K562 (cell line): ENCODE data around the gene CAPN2. TPM values are rescaled to one million over a fixed set of nuclear protein-coding genes. Genes with fewer than 3 reads are reported as not detected.

Experiments
- ATAC-seq: fragments of 200-7000 bp; cut with Tn5 transposase; 3 replicates; pipeline ENCODE4 v1.9.1; 2020; ENCODE audit warnings: moderate library complexity
- BruUV-seq: library from RNA; stranded (reverse); fragments of 400-500 nt; replicated peaks from 2 replicates; lab custom pipeline; 2021; lab: Mats Ljungman, UMichigan
- CTCF ChIA-PET: fragments of 300-600 bp; formaldehyde crosslinking; extraction: SDS; loops from one replicate; lab custom pipeline; 2021; ENCODE audit warnings: low intra/inter-chr PET ratio; lab: Yijun Ruan, JAX
- POLR2A ChIA-PET: fragments of 300-600, 350-650 bp; sonication (Branson Sonifier 250); formaldehyde crosslinking; extraction: SDS; loops from one replicate; lab custom pipeline; 2021; ENCODE audit warnings: antibody characterized with exemption, inconsistent platforms; lab: Yijun Ruan, JAX
- DNase-seq, 4 experiments: peaks; one replicate each; pipeline versions ENCODE4 v3.0.0 to v3.0.0-alpha.2; 2011 to 2018; ENCODE audit warnings: low spot score in 3 of 4, mixed read lengths in 3 of 4; ENCODE audit errors: extremely low read depth in 1 of 4
- FAIRE-seq: peaks from 2 replicates; lab custom pipeline; 2011; peaks lifted over from hg19 to GRCh38; lab: Jason Lieb, UNC
- H2AFZ ChIP-seq: 2 replicates; pipeline ENCODE4 v1.6.0; 2011; ENCODE audit warnings: low read depth, low read length, control low read depth, inconsistent platforms
- H3K27ac ChIP-seq: fragments of 200-600 bp; 3 replicates; pipeline ENCODE4 v1.8.0; 2011; ENCODE audit warnings: low read depth, mild to moderate bottlenecking, control low read depth, inconsistent platforms, low read length, moderate library complexity, mixed read lengths; ENCODE audit errors: extremely low read depth
- H3K27me3 ChIP-seq, 2 experiments: fragments of 300-600 bp in 1 of 2; 2 replicates in 1 of 2; 3 replicates in 1 of 2; pipeline versions ENCODE4 v1.6.0 to v1.8.0; 2011; ENCODE audit warnings: inconsistent platforms in 2 of 2, low read length in 2 of 2, mild to moderate bottlenecking in 1 of 2, mixed read lengths in 1 of 2, moderate library complexity in 1 of 2; ENCODE audit not compliant: control insufficient read depth in 2 of 2, insufficient read depth in 2 of 2
- H3K36me3 ChIP-seq: fragments of 300-600 bp; 3 replicates; pipeline ENCODE4 v1.8.0; 2011; ENCODE audit warnings: mild to moderate bottlenecking, low read length, inconsistent platforms; ENCODE audit not compliant: control insufficient read depth, insufficient read depth
- H3K4me1 ChIP-seq, 2 experiments: fragments of 200-600 bp in 1 of 2; replicated peaks in 1 of 2; 2 replicates in 1 of 2; 3 replicates in 1 of 2; pipeline versions ENCODE4 v1.5.1 to v1.8.0; 2011; ENCODE audit warnings: inconsistent platforms in 2 of 2, low read length in 2 of 2, mild to moderate bottlenecking in 1 of 2, mixed read lengths in 1 of 2, moderate library complexity in 1 of 2; ENCODE audit not compliant: control insufficient read depth in 2 of 2, insufficient read depth in 2 of 2
- H3K4me2 ChIP-seq: 2 replicates; pipeline ENCODE4 v1.6.1; 2011; ENCODE audit warnings: low read length, control low read depth, inconsistent platforms, mixed read lengths; ENCODE audit not compliant: insufficient read depth
- H3K4me3 ChIP-seq: fragments of 200-600 bp; sonication (generic), shearing (Covaris generic); 2 replicates; pipeline ENCODE4 v1.5.1; 2016; ENCODE audit warnings: control low read depth, inconsistent platforms
- H3K79me2 ChIP-seq: fragments of 200-600 bp; 3 replicates; pipeline ENCODE4 v1.8.0; 2011; ENCODE audit warnings: low read length, inconsistent platforms; ENCODE audit not compliant: control insufficient read depth, insufficient read depth
- H3K9ac ChIP-seq, 2 experiments: 2 replicates each; pipeline versions ENCODE4 v1.6.0 to v1.6.1; 2011; ENCODE audit warnings: low read depth in 2 of 2, low read length in 2 of 2, control low read depth in 1 of 2, inconsistent platforms in 1 of 2, mild to moderate bottlenecking in 1 of 2, mixed read lengths in 1 of 2; ENCODE audit not compliant: insufficient read depth in 1 of 2
- H3K9me1 ChIP-seq: one replicate; pipeline ENCODE4 v1.6.0; 2011; ENCODE audit warnings: inconsistent platforms, mild to moderate bottlenecking, low read length, moderate library complexity; ENCODE audit not compliant: control insufficient read depth, insufficient read depth
- H3K9me3 ChIP-seq: replicated peaks from 2 replicates; pipeline ENCODE4 v1.5.1; 2011; ENCODE audit warnings: low read depth, low read length, inconsistent platforms; ENCODE audit not compliant: control insufficient read depth, insufficient read depth
- H4K20me1 ChIP-seq: replicated peaks from 2 replicates; pipeline ENCODE4 v1.6.1; 2011; ENCODE audit warnings: low read length, inconsistent platforms, mixed read lengths; ENCODE audit not compliant: control insufficient read depth, insufficient read depth
- COPS2 ChIP-seq: fragments of 450-650 bp; conservative IDR thresholded peaks from 2 replicates; pipeline ENCODE4 v1.6.1; 2016; ENCODE audit warnings: mild to moderate bottlenecking, moderate library complexity
- RCOR1 ChIP-seq, 2 experiments: IDR thresholded peaks; 2 replicates each; pipeline ENCODE4 v1.6.1; 2012; ENCODE audit warnings: low read depth in 2 of 2, low read length in 2 of 2, borderline replicate concordance in 1 of 2, improper control_type of control experiment in 1 of 2
- TSC22D4 ChIP-seq: fragments of 450-650 bp; IDR thresholded peaks from 2 replicates; pipeline ENCODE4 v1.6.1; 2016; ENCODE audit warnings: missing genetic modification characterization, missing biosample characterization, control low read depth
- ZBTB1 ChIP-seq: sonication (generic); formaldehyde crosslinking; IDR thresholded peaks from 2 replicates; pipeline ENCODE4 v1.8.1; 2023; ENCODE audit warnings: missing genetic modification reagents, low read depth, mild to moderate bottlenecking, borderline replicate concordance
- ZNF232 ChIP-seq: sonication (generic); formaldehyde crosslinking; IDR thresholded peaks from 2 replicates; pipeline ENCODE4 v1.8.0; 2022; ENCODE audit warnings: mild to moderate bottlenecking, missing genetic modification reagents
- WGBS: fragments of 100-300 bp; shearing (Covaris generic); methylation state at CpG from one replicate; pipeline ENCODE4 v1.1.6; 2016; ENCODE audit warnings: low coverage, mixed read lengths; ENCODE audit not compliant: insufficient coverage; ENCODE audit errors: missing lambda C conversion rate; 5-methylcytosine and 5-hydroxymethylcytosine counted together
- in situ Hi-C: fragments of 300-500 bp; cut with MboI; formaldehyde crosslinking; loops from 4 replicates; pipeline ENCODE4 v1.15.0; 2018; ENCODE audit warnings: inconsistent platforms, mixed read lengths
- intact Hi-C: fragments of 100-400 bp; cut with micrococcal nuclease; formaldehyde crosslinking; loops from 2 replicates; pipeline ENCODE4 v1.14.2; 2022
- polyA plus RNA-seq, 8 experiments: library from polyadenylated mRNA; depleted of rRNA in 4 of 8; stranded (reverse) in 5 of 8; unstranded in 3 of 8; fragments of >200 nt; fragmentation: Nextera tagmentation in 2 of 8; fragmentation: Illumina TruSeq in 1 of 8; extraction: Ambion mirVana in 2 of 8; extraction: Trizol in 1 of 8; gene quantifications; 2 replicates each; pipeline versions ENCODE4 v1.2.1 to v1.2.3, GENCODE V29; 2011 to 2014; ENCODE audit warnings: inconsistent platforms in 1 of 8, missing spikeins in 1 of 8
- total RNA-seq, 7 experiments: library from RNA; depleted of rRNA in 6 of 7; stranded (reverse); fragments of >200 nt in 6 of 7; fragmentation: Illumina TruSeq in 2 of 7; extraction: Trizol in 2 of 7; gene quantifications; 2 replicates each; pipeline versions ENCODE4 v1.2.1 to v1.2.3, GENCODE V29; 2011 to 2021; ENCODE audit warnings: low replicate concordance in 1 of 7
- TF ChIP-seq, protein P1 (sequence below): fragments of 250-450 bp; sonication (Bioruptor Pico); IDR thresholded peaks from 2 replicates; pipeline ENCODE4 v1.4.0; 2020; ENCODE audit warnings: mild to moderate bottlenecking
- TF ChIP-seq, protein P2 (sequence below): fragments of 250-450 bp; sonication (Bioruptor Pico); IDR thresholded peaks from 2 replicates; pipeline ENCODE4 v1.5.0; 2021; ENCODE audit warnings: mild to moderate bottlenecking, moderate library complexity
- TF ChIP-seq, protein P3 (sequence below): fragments of 250-450 bp; sonication (Bioruptor Pico); IDR thresholded peaks from 2 replicates; pipeline ENCODE4 v1.5.0; 2020; ENCODE audit warnings: mild to moderate bottlenecking

Gene CAPN2
- total and polyA plus RNA-seq, 9 of the 15 experiments (the other 6 are each of a cell fraction or from before 2014, with no cell fraction given): 24.6 to 157 (median 101) TPM

DNA sequence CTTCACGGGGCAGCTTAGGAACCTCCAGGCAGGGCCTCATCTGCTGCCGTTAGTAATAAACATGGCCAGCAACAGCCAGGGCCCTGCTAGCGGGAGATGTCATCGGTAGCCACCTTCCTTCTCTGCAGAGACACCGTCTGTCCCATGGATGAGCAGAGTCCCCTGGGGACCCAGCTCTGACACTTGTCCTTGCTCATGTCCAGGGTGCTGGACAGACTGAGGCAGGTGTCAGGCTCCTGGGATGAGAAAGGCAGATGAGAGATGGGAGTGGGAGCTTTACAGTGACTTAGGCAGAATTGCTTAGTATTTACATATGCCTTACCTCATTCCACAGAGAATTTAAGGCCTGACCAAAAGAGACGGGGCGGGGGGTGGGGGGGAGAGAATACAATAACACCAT is 25.0 kb downstream of the CAPN2 start:
- Histone ChIP-seq H3K27me3 (no peaks in the 10 kb centered on the region), H3K9me1 (no peaks in the 10 kb centered on the region), H3K4me3 (no peak overlapping the region), H3K4me2 (no peak overlapping the region), H3K79me2 (peaks cover 3% of the 10 kb centered on the region; the same call in 1 of the 3 replicates), H3K4me1 (peaks cover 0 to 8% of the 10 kb centered on the region in 2 experiments; a peak in 2 of 5 replicates), H3K9ac (peak overlapping the region in 1 of 2 experiments; percentile 30; a peak in 2 of 4 replicates), H4K20me1 (no peaks in the 10 kb centered on the region), H3K27ac (no peak overlapping the region), H3K36me3 (peaks cover 39% of the 10 kb centered on the region), H2AFZ (no peak overlapping the region), H3K9me3 (no peaks in the 10 kb centered on the region)
- no peak for DNase-seq
- 85% methylated on average over 5 of the region's 7 CpGs for WGBS
- TF ChIP-seq, protein P1, sequence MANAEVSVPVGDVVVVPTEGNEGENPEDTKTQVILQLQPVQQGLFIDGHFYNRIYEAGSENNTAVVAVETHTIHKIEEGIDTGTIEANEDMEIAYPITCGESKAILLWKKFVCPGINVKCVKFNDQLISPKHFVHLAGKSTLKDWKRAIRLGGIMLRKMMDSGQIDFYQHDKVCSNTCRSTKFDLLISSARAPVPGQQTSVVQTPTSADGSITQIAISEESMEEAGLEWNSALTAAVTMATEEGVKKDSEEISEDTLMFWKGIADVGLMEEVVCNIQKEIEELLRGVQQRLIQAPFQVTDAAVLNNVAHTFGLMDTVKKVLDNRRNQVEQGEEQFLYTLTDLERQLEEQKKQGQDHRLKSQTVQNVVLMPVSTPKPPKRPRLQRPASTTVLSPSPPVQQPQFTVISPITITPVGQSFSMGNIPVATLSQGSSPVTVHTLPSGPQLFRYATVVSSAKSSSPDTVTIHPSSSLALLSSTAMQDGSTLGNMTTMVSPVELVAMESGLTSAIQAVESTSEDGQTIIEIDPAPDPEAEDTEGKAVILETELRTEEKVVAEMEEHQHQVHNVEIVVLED (CRISPR knock-in tag): no peak
- no peak for TF ChIP-seq ZNF232 (CRISPR knock-in tag)
- TF ChIP-seq RCOR1 (IDR thresholded peaks at IDR 0.05; ENCODE audit: borderline replicate concordance in 1 of 2, low read depth in 2 of 2, low read length in 2 of 2): no peak
- TF ChIP-seq, protein P2, sequence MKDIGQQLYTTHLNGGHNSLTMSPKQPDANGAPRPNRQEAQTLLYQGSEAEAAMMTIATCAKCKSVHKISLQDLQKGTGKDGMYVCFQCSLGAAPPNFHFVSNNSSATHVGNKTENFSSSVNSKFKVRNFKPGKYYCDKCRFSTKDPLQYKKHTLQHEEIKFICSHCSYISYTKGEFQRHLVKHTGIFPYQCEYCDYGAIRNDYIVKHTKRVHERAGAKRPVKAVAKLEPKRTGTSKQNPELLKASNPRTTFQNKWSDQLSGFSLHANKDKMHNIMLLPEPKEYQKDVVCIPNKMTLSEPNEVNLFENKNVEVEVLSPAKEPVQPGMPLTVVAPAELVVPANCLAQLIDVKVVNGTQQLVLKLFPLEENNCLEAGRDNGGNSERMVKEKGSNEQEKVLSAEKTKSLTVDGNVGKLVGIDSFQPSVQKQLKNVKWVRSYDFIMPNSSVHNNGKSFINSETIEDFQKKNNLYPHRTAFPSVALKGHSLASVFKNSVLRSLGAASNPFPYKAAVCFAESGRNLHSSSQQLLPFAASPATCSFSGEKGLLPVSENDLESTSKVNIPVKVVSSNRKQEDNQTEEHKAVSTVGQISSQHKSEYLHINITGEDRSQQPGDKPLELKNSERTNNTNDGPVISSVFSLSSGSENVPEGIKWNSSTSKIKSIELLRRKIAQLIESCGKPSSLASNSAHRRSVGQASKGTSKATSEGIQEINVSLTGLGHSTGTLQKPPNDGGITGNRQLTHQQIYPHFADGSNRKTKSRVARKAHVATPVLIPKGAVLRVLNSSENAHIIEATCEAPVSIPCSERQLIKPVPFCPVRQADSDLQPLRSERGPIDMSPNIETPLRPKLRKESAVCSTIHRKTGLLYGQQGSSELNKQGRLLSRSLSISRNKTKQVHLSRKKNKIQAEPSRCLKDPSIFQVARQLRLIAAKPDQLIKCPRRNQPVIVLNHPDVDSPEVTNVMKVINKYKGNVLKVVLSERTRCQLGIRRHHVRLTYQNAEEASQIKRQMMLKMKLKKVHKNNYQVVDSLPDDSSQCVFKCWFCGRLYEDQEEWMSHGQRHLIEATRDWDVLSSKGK (CRISPR knock-in tag): no peak
- no peak for TF ChIP-seq TSC22D4 (tag)
- TF ChIP-seq, protein P3, sequence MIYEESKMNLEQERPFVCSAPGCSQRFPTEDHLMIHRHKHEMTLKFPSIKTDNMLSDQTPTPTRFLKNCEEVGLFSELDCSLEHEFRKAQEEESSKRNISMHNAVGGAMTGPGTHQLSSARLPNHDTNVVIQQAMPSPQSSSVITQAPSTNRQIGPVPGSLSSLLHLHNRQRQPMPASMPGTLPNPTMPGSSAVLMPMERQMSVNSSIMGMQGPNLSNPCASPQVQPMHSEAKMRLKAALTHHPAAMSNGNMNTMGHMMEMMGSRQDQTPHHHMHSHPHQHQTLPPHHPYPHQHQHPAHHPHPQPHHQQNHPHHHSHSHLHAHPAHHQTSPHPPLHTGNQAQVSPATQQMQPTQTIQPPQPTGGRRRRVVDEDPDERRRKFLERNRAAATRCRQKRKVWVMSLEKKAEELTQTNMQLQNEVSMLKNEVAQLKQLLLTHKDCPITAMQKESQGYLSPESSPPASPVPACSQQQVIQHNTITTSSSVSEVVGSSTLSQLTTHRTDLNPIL (CRISPR knock-in tag): no peak
- no peak for TF ChIP-seq COPS2
- TF ChIP-seq ZBTB1 (CRISPR knock-in tag): no peak
- no peak for FAIRE-seq
- in situ Hi-C loops (no loop called here), intact Hi-C loops (no loop called here)
- POLR2A ChIA-PET: interaction anchor here (0.6 to 2.6 kb wide), 9 partner anchors 9 to 190 kb away, joined by 3 to 9 read pairs (median 3); no protein-coding TSS in a partner anchor
- no peak; the same call in 2 of the 3 replicates for ATAC-seq
- CTCF ChIA-PET: no interaction called here
- no TSS peak for BruUV-seq
